ENCODE results near the gene FBXO45. TPM values are rescaled to one million over a fixed set of nuclear protein-coding genes. Genes with fewer than 3 reads are reported as not detected.
A peak's percentile ranks its signal among the peaks of the same experiment; 100 is the strongest.

FBXO45 gene
- total and polyA plus RNA-seq, 2 of the 13 experiments (the other 11 are each of a cell fraction or from before 2014, with no cell fraction given) = 7.0 to 12.1 TPM

DNA sequence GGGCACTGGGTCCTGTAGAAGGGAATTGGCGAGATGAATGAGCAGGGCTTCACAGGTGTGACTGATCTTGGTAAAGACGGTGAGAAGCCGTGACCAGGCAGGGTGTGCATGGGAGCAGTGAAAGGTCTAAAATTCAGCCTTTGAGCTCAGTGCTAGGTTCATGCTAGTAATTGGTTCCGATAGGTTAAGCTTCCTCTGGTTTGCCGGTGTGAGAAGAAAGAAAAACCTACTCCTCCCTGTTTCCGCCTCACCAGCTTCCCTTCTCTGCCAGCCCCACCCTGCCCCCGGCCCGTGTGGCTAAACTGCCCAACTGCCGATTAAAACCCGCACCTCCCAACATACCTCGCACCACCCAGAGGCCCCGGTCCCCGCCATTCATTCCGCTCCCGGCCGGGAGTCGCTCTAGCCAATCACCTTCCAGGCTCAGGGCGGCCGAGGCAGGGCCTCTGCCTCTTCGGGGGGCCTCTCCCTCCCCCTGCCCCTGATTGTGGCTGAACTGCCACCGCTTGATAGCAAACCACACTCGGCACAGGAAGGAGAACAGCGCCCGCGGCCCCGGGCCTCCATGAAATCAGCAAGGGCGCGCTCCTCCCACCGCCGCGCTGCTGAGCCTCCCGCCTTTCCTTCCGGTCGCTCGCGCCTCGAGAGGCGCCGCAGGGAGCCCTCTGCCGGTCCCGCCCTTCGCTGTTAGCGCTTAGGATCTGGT is 63.7 kb downstream of the FBXO45 start (continued):
- TF ChIP-seq ZNF331 (CRISPR knock-in tag; IDR thresholded peaks at IDR 0.05) = peak; percentile 60; the same call in 1 of the 2 replicates
- TF ChIP-seq ZNF230 (CRISPR knock-in tag; IDR thresholded peaks at IDR 0.05) = no peak
- TF ChIP-seq IKZF1 (IDR thresholded peaks at IDR 0.05) = no peak
- TF ChIP-seq SAP130 (CRISPR knock-in tag; IDR thresholded peaks at IDR 0.05; ENCODE audit: low read depth) = peak; percentile 70
- TF ChIP-seq FOXC1 (CRISPR knock-in tag; IDR thresholded peaks at IDR 0.05; ENCODE audit: borderline replicate concordance) = peak; percentile 40; the same call in 1 of the 2 replicates
- TF ChIP-seq ZNF292 (CRISPR knock-in tag; IDR thresholded peaks at IDR 0.05; ENCODE audit: borderline replicate concordance, low read depth) = peak; percentile 43; the same call in 1 of the 2 replicates
- TF ChIP-seq, protein P1, sequence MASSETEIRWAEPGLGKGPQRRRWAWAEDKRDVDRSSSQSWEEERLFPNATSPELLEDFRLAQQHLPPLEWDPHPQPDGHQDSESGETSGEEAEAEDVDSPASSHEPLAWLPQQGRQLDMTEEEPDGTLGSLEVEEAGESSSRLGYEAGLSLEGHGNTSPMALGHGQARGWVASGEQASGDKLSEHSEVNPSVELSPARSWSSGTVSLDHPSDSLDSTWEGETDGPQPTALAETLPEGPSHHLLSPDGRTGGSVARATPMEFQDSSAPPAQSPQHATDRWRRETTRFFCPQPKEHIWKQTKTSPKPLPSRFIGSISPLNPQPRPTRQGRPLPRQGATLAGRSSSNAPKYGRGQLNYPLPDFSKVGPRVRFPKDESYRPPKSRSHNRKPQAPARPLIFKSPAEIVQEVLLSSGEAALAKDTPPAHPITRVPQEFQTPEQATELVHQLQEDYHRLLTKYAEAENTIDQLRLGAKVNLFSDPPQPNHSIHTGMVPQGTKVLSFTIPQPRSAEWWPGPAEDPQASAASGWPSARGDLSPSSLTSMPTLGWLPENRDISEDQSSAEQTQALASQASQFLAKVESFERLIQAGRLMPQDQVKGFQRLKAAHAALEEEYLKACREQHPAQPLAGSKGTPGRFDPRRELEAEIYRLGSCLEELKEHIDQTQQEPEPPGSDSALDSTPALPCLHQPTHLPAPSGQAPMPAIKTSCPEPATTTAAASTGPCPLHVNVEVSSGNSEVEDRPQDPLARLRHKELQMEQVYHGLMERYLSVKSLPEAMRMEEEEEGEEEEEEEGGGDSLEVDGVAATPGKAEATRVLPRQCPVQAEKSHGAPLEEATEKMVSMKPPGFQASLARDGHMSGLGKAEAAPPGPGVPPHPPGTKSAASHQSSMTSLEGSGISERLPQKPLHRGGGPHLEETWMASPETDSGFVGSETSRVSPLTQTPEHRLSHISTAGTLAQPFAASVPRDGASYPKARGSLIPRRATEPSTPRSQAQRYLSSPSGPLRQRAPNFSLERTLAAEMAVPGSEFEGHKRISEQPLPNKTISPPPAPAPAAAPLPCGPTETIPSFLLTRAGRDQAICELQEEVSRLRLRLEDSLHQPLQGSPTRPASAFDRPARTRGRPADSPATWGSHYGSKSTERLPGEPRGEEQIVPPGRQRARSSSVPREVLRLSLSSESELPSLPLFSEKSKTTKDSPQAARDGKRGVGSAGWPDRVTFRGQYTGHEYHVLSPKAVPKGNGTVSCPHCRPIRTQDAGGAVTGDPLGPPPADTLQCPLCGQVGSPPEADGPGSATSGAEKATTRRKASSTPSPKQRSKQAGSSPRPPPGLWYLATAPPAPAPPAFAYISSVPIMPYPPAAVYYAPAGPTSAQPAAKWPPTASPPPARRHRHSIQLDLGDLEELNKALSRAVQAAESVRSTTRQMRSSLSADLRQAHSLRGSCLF (CRISPR knock-in tag; IDR thresholded peaks at IDR 0.05; ENCODE audit: borderline replicate concordance) = no peak
- no peak for TF ChIP-seq FOSL2 (CRISPR knock-in tag; IDR thresholded peaks at IDR 0.05)
- TF ChIP-seq, protein P2, sequence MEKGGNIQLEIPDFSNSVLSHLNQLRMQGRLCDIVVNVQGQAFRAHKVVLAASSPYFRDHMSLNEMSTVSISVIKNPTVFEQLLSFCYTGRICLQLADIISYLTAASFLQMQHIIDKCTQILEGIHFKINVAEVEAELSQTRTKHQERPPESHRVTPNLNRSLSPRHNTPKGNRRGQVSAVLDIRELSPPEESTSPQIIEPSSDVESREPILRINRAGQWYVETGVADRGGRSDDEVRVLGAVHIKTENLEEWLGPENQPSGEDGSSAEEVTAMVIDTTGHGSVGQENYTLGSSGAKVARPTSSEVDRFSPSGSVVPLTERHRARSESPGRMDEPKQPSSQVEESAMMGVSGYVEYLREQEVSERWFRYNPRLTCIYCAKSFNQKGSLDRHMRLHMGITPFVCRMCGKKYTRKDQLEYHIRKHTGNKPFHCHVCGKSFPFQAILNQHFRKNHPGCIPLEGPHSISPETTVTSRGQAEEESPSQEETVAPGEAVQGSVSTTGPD (CRISPR knock-in tag; IDR thresholded peaks at IDR 0.05) = peak; percentile 65; the same call in 1 of the 2 replicates
- TF ChIP-seq AGO1 (IDR thresholded peaks at IDR 0.05; ENCODE audit: low read depth, low read length, poor library complexity, severe bottlenecking) = no peak
- no peak for TF ChIP-seq PTBP1 (IDR thresholded peaks at IDR 0.05; ENCODE audit: low read depth, low read length, poor library complexity, severe bottlenecking)
- TF ChIP-seq, protein P3, sequence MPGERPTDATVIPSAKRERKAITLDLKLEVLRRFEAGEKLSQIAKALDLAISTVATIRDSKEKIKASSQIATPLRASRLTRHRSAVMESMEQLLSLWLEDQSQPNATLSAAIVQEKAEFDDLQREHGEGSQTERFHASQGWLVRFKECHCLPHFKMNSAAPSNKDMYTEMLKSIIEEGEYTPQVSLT (CRISPR knock-in tag; IDR thresholded peaks at IDR 0.05; ENCODE audit: borderline replicate concordance, low read depth) = no peak
- TF ChIP-seq BRD4 (CRISPR knock-in tag; IDR thresholded peaks at IDR 0.05) = peak; percentile 46; the same call in 1 of the 2 replicates
- TF ChIP-seq, protein P4, sequence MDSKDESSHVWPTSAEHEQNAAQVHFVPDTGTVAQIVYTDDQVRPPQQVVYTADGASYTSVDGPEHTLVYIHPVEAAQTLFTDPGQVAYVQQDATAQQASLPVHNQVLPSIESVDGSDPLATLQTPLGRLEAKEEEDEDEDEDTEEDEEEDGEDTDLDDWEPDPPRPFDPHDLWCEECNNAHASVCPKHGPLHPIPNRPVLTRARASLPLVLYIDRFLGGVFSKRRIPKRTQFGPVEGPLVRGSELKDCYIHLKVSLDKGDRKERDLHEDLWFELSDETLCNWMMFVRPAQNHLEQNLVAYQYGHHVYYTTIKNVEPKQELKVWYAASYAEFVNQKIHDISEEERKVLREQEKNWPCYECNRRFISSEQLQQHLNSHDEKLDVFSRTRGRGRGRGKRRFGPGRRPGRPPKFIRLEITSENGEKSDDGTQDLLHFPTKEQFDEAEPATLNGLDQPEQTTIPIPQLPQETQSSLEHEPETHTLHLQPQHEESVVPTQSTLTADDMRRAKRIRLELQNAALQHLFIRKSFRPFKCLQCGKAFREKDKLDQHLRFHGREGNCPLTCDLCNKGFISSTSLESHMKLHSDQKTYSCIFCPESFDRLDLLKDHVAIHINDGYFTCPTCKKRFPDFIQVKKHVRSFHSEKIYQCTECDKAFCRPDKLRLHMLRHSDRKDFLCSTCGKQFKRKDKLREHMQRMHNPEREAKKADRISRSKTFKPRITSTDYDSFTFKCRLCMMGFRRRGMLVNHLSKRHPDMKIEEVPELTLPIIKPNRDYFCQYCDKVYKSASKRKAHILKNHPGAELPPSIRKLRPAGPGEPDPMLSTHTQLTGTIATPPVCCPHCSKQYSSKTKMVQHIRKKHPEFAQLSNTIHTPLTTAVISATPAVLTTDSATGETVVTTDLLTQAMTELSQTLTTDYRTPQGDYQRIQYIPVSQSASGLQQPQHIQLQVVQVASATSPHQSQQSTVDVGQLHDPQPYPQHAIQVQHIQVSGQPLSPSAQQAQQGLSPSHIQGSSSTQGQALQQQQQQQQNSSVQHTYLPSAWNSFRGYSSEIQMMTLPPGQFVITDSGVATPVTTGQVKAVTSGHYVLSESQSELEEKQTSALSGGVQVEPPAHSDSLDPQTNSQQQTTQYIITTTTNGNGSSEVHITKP (CRISPR knock-in tag; IDR thresholded peaks at IDR 0.05; ENCODE audit: low read depth) = no peak
- TF ChIP-seq HNRNPL (IDR thresholded peaks at IDR 0.05; ENCODE audit: low read depth, low read length) = 0 out of 2 replicates have a peak, but pooled peaks have one; percentile 43
- no peak for TF ChIP-seq ZNF367 (CRISPR knock-in tag; IDR thresholded peaks at IDR 0.05; ENCODE audit: borderline replicate concordance)
- TF ChIP-seq MTF2 (CRISPR knock-in tag; IDR thresholded peaks at IDR 0.05; ENCODE audit: borderline replicate concordance) = no peak
- TF ChIP-seq TEAD3 (CRISPR knock-in tag; optimal IDR thresholded peaks at IDR 0.05; ENCODE audit: borderline replicate concordance) = no peak
- TF ChIP-seq TOPORS (CRISPR knock-in tag; IDR thresholded peaks at IDR 0.05) = 0 out of 2 replicates have a peak, but pooled peaks have one; percentile 64
